Ascending aorta (tissue), 2 donors: ENCODE measurements around the gene OTX2. TPM values are rescaled to one million over a fixed set of nuclear protein-coding genes. Genes with fewer than 3 reads are reported as not detected.

Experiments used
- DNase-seq, 2 donors: peaks; one replicate each; pipeline ENCODE4 v3.0.0-alpha.2; 2019; ENCODE audit warnings: low spot score in 2 of 2
- H3K27ac ChIP-seq, 2 donors: fragments of 200-600 bp; sonication (generic); one replicate each; pipeline ENCODE4 v1.5.1; 2016 to 2017; ENCODE audit warnings: mild to moderate bottlenecking in 1 of 2
- H3K27me3 ChIP-seq: fragments of 200-600 bp; sonication (generic); one replicate; pipeline ENCODE4 v1.5.1; 2017
- H3K36me3 ChIP-seq, 2 donors: fragments of 200-600 bp; sonication (generic); one replicate each; pipeline ENCODE4 v1.5.1; 2016
- H3K4me1 ChIP-seq, 2 donors: fragments of 200-600 bp; sonication (generic); one replicate each; pipeline ENCODE4 v1.5.1; 2016 to 2017; ENCODE audit warnings: mild to moderate bottlenecking in 1 of 2
- H3K4me3 ChIP-seq, 2 donors: fragments of 200-600 bp; sonication (generic); one replicate each; pipeline ENCODE4 v1.5.1; 2016 to 2017; ENCODE audit warnings: mild to moderate bottlenecking in 1 of 2
- H3K9me3 ChIP-seq, 2 donors: fragments of 200-600 bp; sonication (generic); one replicate each; pipeline ENCODE4 v1.5.1; 2016
- intact Hi-C: fragments of 100-400 bp; cut with DNase I; formaldehyde crosslinking; loops from one replicate; pipeline ENCODE4 v1.15.1; 2023
- total RNA-seq: library from RNA; depleted of rRNA; stranded (reverse); fragments of >200 nt; gene quantifications from one replicate; pipeline ENCODE4 v1.1.0, GENCODE V29; 2016
- TF ChIP-seq, protein P1 (sequence below), 3 experiments: fragments of 200-600 bp in 2 of 3; fragments of 450-650 bp in 1 of 3; sonication (generic) in 2 of 3; IDR thresholded peaks; one replicate each; pipeline ENCODE4 v1.5.1; 2016 to 2019; ENCODE audit warnings: antibody characterized with exemption in 3 of 3, mild to moderate bottlenecking in 1 of 3, moderate library complexity in 1 of 3

Gene OTX2
- total RNA-seq, 1 donor from 2014 or later, result not detected

DNA sequence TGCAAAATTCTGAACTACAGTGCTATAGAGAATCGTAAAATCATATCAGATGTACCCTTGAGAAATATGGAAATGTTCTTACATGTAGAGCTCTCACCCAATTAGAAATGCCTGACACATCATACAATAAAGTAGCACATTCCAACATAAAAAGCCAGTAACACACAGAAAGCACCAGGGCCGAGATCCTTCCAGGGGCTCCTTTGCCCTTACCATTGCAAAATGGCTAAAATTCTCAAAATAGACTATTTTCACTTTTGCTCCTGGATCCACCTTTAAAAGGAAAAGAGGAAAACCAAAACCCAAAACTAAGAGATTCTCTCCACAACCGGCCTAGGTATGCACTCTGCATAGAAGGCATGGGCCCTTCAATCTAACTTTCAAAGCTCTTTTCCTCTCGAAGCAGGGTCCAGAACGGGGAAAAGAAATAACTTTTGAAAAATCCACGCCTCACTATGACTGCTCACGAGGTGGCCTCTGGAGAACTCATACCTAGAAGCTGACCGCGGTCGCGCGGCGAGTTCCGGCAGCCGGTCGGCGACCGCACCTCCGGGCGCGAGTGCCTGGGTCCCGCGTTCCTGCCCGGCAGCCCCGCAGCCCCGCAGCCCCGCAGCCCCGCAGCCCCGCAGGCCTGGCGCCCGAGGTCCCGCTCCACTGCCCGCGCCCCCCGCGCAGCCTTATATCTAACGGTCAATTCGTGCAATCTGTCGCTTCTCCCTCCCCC, 2.7 kb downstream of the OTX2 start:
- TF ChIP-seq, protein P1, sequence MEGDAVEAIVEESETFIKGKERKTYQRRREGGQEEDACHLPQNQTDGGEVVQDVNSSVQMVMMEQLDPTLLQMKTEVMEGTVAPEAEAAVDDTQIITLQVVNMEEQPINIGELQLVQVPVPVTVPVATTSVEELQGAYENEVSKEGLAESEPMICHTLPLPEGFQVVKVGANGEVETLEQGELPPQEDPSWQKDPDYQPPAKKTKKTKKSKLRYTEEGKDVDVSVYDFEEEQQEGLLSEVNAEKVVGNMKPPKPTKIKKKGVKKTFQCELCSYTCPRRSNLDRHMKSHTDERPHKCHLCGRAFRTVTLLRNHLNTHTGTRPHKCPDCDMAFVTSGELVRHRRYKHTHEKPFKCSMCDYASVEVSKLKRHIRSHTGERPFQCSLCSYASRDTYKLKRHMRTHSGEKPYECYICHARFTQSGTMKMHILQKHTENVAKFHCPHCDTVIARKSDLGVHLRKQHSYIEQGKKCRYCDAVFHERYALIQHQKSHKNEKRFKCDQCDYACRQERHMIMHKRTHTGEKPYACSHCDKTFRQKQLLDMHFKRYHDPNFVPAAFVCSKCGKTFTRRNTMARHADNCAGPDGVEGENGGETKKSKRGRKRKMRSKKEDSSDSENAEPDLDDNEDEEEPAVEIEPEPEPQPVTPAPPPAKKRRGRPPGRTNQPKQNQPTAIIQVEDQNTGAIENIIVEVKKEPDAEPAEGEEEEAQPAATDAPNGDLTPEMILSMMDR (IDR thresholded peaks at IDR 0.05), result no peak
- H3K4me1 ChIP-seq, result peaks cover 4 to 6% of the 10 kb centered on the region in 2 donors
- no peak overlapping the region for H3K27ac ChIP-seq
- H3K4me3 ChIP-seq, result peak overlapping the region; percentile 28 to 32
- no peaks in the 10 kb centered on the region for H3K9me3 ChIP-seq
- no peaks in the 10 kb centered on the region for H3K36me3 ChIP-seq
- intact Hi-C loops, result no loop called here
- DNase-seq, result no peak
- peaks cover 38% of the 10 kb centered on the region for H3K27me3 ChIP-seq

GRCh38 chr14:56806760-56807159, 3.5 kb downstream of the OTX2 start:
- Histone ChIP-seq H3K27me3 (peaks cover 34% of the 10 kb centered on the region), H3K9me3 (no peaks in the 10 kb centered on the region), H3K27ac (no peak overlapping the region), H3K4me1 (peaks cover 4 to 6% of the 10 kb centered on the region in 2 donors), H3K4me3 (no peak overlapping the region), H3K36me3 (no peaks in the 10 kb centered on the region)
- intact Hi-C loops, result no loop called here
- TF ChIP-seq, protein P1 (IDR thresholded peaks at IDR 0.05), result no peak
- no peak for DNase-seq

DNA sequence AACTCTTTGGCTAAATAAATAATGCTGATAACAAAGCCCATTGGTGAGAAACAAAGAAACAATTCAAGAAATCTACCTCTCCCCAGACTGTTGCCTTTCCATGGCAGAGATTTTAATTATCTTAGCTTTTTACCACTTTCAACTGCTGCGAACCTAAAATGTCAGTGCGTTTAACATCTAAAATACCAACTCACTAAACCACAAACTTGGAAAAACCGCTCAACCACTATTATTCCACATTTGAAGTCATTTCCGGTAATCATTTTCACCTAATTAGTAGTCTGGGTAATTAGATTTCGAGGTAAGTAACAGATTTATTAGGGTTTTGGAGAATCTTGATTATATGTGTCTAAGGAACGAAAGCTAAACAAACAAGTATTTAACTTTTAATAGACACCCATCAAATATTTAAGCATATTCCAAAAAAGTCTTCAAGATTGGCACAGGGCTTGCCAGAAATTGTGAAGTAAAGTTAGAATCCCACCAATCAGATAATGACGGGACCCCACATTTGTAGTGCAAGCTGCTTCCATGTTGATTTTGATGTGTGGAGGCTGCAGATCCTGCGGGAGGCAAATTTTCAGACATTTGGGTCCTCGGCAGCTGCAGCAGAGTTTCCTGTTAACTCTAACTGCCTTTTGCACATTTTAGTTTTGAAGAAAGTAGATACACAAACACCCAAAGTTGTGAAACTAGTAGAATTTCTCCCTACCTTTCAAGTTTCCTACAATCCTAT, 4.1 kb downstream of the OTX2 start:
- no peak overlapping the region for H3K27ac ChIP-seq
- H3K27me3 ChIP-seq, result peaks cover 28% of the 10 kb centered on the region
- H3K4me3 ChIP-seq, result no peak overlapping the region
- intact Hi-C loops, result no loop called here
- TF ChIP-seq, protein P1 (IDR thresholded peaks at IDR 0.05), result no peak
- no peak for DNase-seq
- H3K4me1 ChIP-seq, result peaks cover 4 to 6% of the 10 kb centered on the region in 2 donors
- no peaks in the 10 kb centered on the region for H3K9me3 ChIP-seq
- H3K36me3 ChIP-seq, result no peaks in the 10 kb centered on the region

- H3K4me3 ChIP-seq, result no peak overlapping the region
- TF ChIP-seq, protein P1 (IDR thresholded peaks at IDR 0.05), result no peak
- no peaks in the 10 kb centered on the region for H3K9me3 ChIP-seq
- no peaks in the 10 kb centered on the region for H3K36me3 ChIP-seq
- intact Hi-C loops, result no loop called here
- no peak overlapping the region for H3K27ac ChIP-seq
- peaks cover 4 to 6% of the 10 kb centered on the region in 2 donors for H3K4me1 ChIP-seq
- H3K27me3 ChIP-seq, result peaks cover 23% of the 10 kb centered on the region
- DNase-seq, result no peak
Observed at GRCh38 chr14:56805201-56805991, 4.9 kb downstream of the OTX2 start.

GRCh38 chr14:56803816-56804535, 6.3 kb downstream of the OTX2 start:
- TF ChIP-seq, protein P1 (IDR thresholded peaks at IDR 0.05), result no peak
- H3K4me1 ChIP-seq, result peaks cover 0 to 4% of the 10 kb centered on the region in 2 donors
- no peak overlapping the region for H3K27ac ChIP-seq
- intact Hi-C loops, result no loop called here
- H3K9me3 ChIP-seq, result no peaks in the 10 kb centered on the region
- H3K27me3 ChIP-seq, result peaks cover 14% of the 10 kb centered on the region
- no peaks in the 10 kb centered on the region for H3K36me3 ChIP-seq
- no peak for DNase-seq
- H3K4me3 ChIP-seq, result no peak overlapping the region
